Measurements from ENCODE around the gene DHX16. TPM values are rescaled to one million over a fixed set of nuclear protein-coding genes. Genes with fewer than 3 reads are reported as not detected.

DHX16 gene
- total RNA-seq, 4 donors from 2014 or later: 3.2 to 31.8 (median 16.3) TPM

DNA sequence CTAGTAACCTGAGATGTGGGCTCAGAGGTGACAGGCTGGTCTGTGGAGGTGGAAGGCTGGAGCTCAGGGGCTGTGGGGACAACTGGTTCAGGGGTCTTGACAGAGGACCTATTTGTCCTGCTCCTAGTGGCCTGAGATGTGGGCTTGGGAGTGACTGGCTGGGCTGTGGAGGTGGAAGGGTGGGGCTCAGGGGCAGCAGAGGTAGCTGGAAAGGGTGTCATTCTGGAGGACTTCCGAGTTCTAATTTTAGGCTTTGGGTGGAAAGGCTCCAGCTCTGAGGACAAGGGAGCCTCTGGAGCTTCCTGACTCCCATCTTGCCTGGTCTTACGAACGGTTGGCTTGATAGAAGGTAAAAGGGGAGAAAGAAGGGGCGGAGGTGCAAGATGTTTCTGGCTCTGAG, 32.8 kb upstream of the DHX16 start:
- Histone ChIP-seq H3K27ac (no peak overlapping the region), H3K9me3 (no peaks in the 10 kb centered on the region), H3K36me3 (no peaks in the 10 kb centered on the region), H3K4me3 (no peak overlapping the region), H3K4me1 (no peaks in the 10 kb centered on the region), H3K27me3 (no peaks in the 10 kb centered on the region)
- DNase-seq: no peak
- intact Hi-C loops (cut with DNase I; ENCODE audit: low total_unique reads): no loop called here
- TF ChIP-seq POLR2A (IDR thresholded peaks at IDR 0.05) (no peak), CTCF (IDR thresholded peaks at IDR 0.05) (no peak)

GRCh38 chr6:30703821-30704220, 31.0 kb upstream of the DHX16 start:
- DNase-seq: no peak

GRCh38 chr6:30703011-30703410, 30.2 kb upstream of the DHX16 start:
- H3K4me1 ChIP-seq: no peaks in the 10 kb centered on the region
- TF ChIP-seq POLR2A (IDR thresholded peaks at IDR 0.05) (no peak), CTCF (IDR thresholded peaks at IDR 0.05) (no peak)
- no peaks in the 10 kb centered on the region for H3K27me3 ChIP-seq
- no peaks in the 10 kb centered on the region for H3K9me3 ChIP-seq
- intact Hi-C loops (cut with DNase I; ENCODE audit: low total_unique reads): no loop called here
- DNase-seq: no peak
- H3K27ac ChIP-seq: no peak overlapping the region
- no peak overlapping the region for H3K4me3 ChIP-seq
- no peaks in the 10 kb centered on the region for H3K36me3 ChIP-seq

More at GRCh38 chr6:30703821-30704220, 31.0 kb upstream of the DHX16 start:
- no peak overlapping the region for H3K4me3 ChIP-seq
- no peaks in the 10 kb centered on the region for H3K27me3 ChIP-seq
- intact Hi-C loops (cut with DNase I; ENCODE audit: low total_unique reads): no loop called here
- no peak overlapping the region for H3K27ac ChIP-seq
- H3K4me1 ChIP-seq: no peaks in the 10 kb centered on the region
- no peak for TF ChIP-seq POLR2A (IDR thresholded peaks at IDR 0.05)
- no peak for TF ChIP-seq CTCF (IDR thresholded peaks at IDR 0.05)
- H3K36me3 ChIP-seq: no peaks in the 10 kb centered on the region
- H3K9me3 ChIP-seq: no peaks in the 10 kb centered on the region

DNA sequence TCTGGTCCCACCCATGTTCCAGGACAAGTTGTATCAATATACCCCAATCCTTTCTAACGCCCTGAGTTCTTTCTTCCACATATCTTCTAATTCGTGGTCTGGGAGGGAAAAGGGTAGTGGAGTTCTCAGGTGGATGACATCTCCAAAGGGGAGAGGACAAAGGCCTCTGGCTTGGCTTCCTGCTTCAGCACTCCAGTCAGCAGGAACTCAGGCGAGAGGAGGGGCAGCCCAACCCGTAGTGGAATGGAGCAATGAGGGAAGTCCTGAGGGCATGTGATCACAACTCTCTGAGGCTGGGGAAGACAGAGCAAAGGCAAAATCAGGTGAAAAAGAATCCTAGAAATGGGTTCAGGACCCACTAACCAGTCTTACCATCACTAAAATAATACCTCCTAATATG, 27.5 kb upstream of the DHX16 start:
- TF ChIP-seq CTCF (IDR thresholded peaks at IDR 0.05) (no peak), POLR2A (IDR thresholded peaks at IDR 0.05) (no peak)
- H3K4me3 ChIP-seq: no peak overlapping the region
- no peaks in the 10 kb centered on the region for H3K4me1 ChIP-seq
- H3K36me3 ChIP-seq: no peaks in the 10 kb centered on the region
- no peaks in the 10 kb centered on the region for H3K27me3 ChIP-seq
- intact Hi-C loops (cut with DNase I; ENCODE audit: low total_unique reads): no loop called here
- no peaks in the 10 kb centered on the region for H3K9me3 ChIP-seq
- no peak overlapping the region for H3K27ac ChIP-seq
- DNase-seq: no peak

GRCh38 chr6:30696432-30696831, 23.6 kb upstream of the DHX16 start:
- H3K4me1 ChIP-seq: no peaks in the 10 kb centered on the region
- no peak overlapping the region for H3K27ac ChIP-seq
- no peak for TF ChIP-seq POLR2A (IDR thresholded peaks at IDR 0.05)
- no peak for TF ChIP-seq CTCF (IDR thresholded peaks at IDR 0.05)
- no peaks in the 10 kb centered on the region for H3K9me3 ChIP-seq
- H3K27me3 ChIP-seq: no peaks in the 10 kb centered on the region
- H3K36me3 ChIP-seq: no peaks in the 10 kb centered on the region
- DNase-seq: no peak
- intact Hi-C loops (cut with DNase I; ENCODE audit: low total_unique reads): no loop called here
- no peak overlapping the region for H3K4me3 ChIP-seq

Data from uterus (tissue), 4 donors.